ENCODE data around the gene SLIT3.

Gene SLIT3

GRCh38 chr5:168776070-168776469 lies 524.9 kb downstream of the SLIT3 start:
- no peak for DNase-seq (ENCODE audit: low read depth, low spot score)

- DNase-seq (ENCODE audit: low read depth, low spot score), result no peak
Observed at GRCh38 chr5:168773226-168773625, 527.7 kb downstream of the SLIT3 start.

GRCh38 chr5:168772316-168772961 lies 528.5 kb downstream of the SLIT3 start:
- DNase-seq (ENCODE audit: low read depth, low spot score), result no peak

GRCh38 chr5:168771678-168772077 lies 529.3 kb downstream of the SLIT3 start:
- DNase-seq (ENCODE audit: low read depth, low spot score), result no peak

GRCh38 chr5:168770996-168771395 lies 529.9 kb downstream of the SLIT3 start:
- no peak for DNase-seq (ENCODE audit: low read depth, low spot score)

GRCh38 chr5:168770036-168770498 lies 530.9 kb downstream of the SLIT3 start:
- DNase-seq (ENCODE audit: low read depth, low spot score), result no peak

GRCh38 chr5:168768172-168768571 lies 532.8 kb downstream of the SLIT3 start:
- no peak for DNase-seq (ENCODE audit: low read depth, low spot score)

- no peak for DNase-seq (ENCODE audit: low read depth, low spot score)
Observed at GRCh38 chr5:168766426-168766700, 534.6 kb downstream of the SLIT3 start.

- DNase-seq (ENCODE audit: low read depth, low spot score), result no peak
Observed at GRCh38 chr5:168765551-168766425, 535.2 kb downstream of the SLIT3 start.

GRCh38 chr5:168765086-168765550 lies 535.8 kb downstream of the SLIT3 start:
- no peak for DNase-seq (ENCODE audit: low read depth, low spot score)

GRCh38 chr5:168756453-168757391 lies 544.2 kb downstream of the SLIT3 start:
- DNase-seq (ENCODE audit: low read depth, low spot score), result no peak

- DNase-seq (ENCODE audit: low read depth, low spot score), result no peak
Observed at GRCh38 chr5:168755548-168756093, 545.3 kb downstream of the SLIT3 start.

- DNase-seq (ENCODE audit: low read depth, low spot score), result no peak
Observed at GRCh38 chr5:168753691-168754254, 547.2 kb downstream of the SLIT3 start.

- DNase-seq (ENCODE audit: low read depth, low spot score), result no peak
Observed at GRCh38 chr5:168752416-168753190, 548.3 kb downstream of the SLIT3 start.

- no peak for DNase-seq (ENCODE audit: low read depth, low spot score)
Observed at GRCh38 chr5:168752012-168752411, 548.9 kb downstream of the SLIT3 start.

- DNase-seq (ENCODE audit: low read depth, low spot score), result no peak
Observed at GRCh38 chr5:168750926-168751325, 550.0 kb downstream of the SLIT3 start.

GRCh38 chr5:168749391-168750100 lies 551.4 kb downstream of the SLIT3 start:
- no peak for DNase-seq (ENCODE audit: low read depth, low spot score)

GRCh38 chr5:168747987-168748777 lies 552.8 kb downstream of the SLIT3 start:
- DNase-seq (ENCODE audit: low read depth, low spot score), result no peak

Data from activated CD4-positive, CD25-positive, alpha-beta regulatory T cell treated with anti-CD3 and anti-CD28 coated beads, Interleukin-2, amount 50 U/mL, for 16 hours (primary cell).